DND-41 (cell line): ENCODE measurements around the gene RASGRF2.

Source experiments
- EZH2 ChIP-seq: IDR thresholded peaks from 3 replicates; pipeline ENCODE4 v1.6.1; 2012; ENCODE audit warnings: borderline replicate concordance, low read depth, mild to moderate bottlenecking, moderate library complexity, low read length, inconsistent platforms; ENCODE audit not compliant: severe bottlenecking
- TF ChIP-seq, protein P1 (sequence below): IDR thresholded peaks from 2 replicates; pipeline ENCODE4 v1.5.1; 2012; ENCODE audit warnings: borderline replicate concordance, low read length, moderate library complexity, mild to moderate bottlenecking; ENCODE audit not compliant: poor library complexity, severe bottlenecking; ENCODE audit errors: extremely low read depth

DNA sequence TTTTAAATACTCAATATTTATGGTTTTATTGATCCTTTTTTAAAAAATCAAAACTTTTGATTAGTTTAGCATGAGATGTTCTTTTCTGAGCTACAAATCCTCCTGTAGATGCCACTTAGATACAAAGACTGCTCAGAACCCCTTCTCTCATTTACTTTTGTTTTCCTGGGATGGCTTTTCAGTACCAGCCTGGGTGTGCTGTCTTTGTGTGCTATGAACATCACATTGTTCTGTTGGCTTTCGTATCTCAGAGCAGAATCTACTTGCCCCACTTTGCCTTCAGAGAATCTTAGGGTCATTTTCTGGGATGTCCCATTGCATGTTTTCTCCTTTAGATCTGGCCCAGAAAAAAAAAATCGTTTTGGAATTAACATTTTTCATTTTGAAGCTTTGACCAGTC, 85.9 kb downstream of the RASGRF2 start:
- TF ChIP-seq, protein P1, sequence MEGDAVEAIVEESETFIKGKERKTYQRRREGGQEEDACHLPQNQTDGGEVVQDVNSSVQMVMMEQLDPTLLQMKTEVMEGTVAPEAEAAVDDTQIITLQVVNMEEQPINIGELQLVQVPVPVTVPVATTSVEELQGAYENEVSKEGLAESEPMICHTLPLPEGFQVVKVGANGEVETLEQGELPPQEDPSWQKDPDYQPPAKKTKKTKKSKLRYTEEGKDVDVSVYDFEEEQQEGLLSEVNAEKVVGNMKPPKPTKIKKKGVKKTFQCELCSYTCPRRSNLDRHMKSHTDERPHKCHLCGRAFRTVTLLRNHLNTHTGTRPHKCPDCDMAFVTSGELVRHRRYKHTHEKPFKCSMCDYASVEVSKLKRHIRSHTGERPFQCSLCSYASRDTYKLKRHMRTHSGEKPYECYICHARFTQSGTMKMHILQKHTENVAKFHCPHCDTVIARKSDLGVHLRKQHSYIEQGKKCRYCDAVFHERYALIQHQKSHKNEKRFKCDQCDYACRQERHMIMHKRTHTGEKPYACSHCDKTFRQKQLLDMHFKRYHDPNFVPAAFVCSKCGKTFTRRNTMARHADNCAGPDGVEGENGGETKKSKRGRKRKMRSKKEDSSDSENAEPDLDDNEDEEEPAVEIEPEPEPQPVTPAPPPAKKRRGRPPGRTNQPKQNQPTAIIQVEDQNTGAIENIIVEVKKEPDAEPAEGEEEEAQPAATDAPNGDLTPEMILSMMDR = no peak
- TF ChIP-seq EZH2 = no peak
